ENCODE measurements around the gene GPR107. TPM values are rescaled to one million over a fixed set of nuclear protein-coding genes. Genes with fewer than 3 reads are reported as not detected.

Gene GPR107
- total RNA-seq, 1 donor = 30.9 TPM

- no peak for DNase-seq (ENCODE audit: low read depth)
- no peak for TF ChIP-seq CTCF (IDR thresholded peaks at IDR 0.05; ENCODE audit: insufficient read depth, low read length)
- no peak overlapping the region for H3K4me3 ChIP-seq (ENCODE audit: low read depth, low read length)
Observed at GRCh38 chr9:130107955-130108354, 54.2 kb downstream of the GPR107 start.

- no peak for TF ChIP-seq CTCF (IDR thresholded peaks at IDR 0.05; ENCODE audit: insufficient read depth, low read length)
- H3K4me3 ChIP-seq (ENCODE audit: low read depth, low read length) = no peak overlapping the region
- no peak for DNase-seq (ENCODE audit: low read depth)
Observed at GRCh38 chr9:130110166-130110565, 56.5 kb downstream of the GPR107 start.

- TF ChIP-seq CTCF (IDR thresholded peaks at IDR 0.05; ENCODE audit: insufficient read depth, low read length) = no peak
- no peak overlapping the region for H3K4me3 ChIP-seq (ENCODE audit: low read depth, low read length)
- DNase-seq (ENCODE audit: low read depth) = peak; percentile 35
Observed at GRCh38 chr9:130110596-130111021, 56.9 kb downstream of the GPR107 start.

GRCh38 chr9:130111786-130112537 lies 58.3 kb downstream of the GPR107 start:
- H3K4me3 ChIP-seq (ENCODE audit: low read depth, low read length) = no peak overlapping the region
- DNase-seq (ENCODE audit: low read depth) = no peak
- TF ChIP-seq CTCF (IDR thresholded peaks at IDR 0.05; ENCODE audit: insufficient read depth, low read length) = no peak

- no peak for TF ChIP-seq CTCF (IDR thresholded peaks at IDR 0.05; ENCODE audit: insufficient read depth, low read length)
- DNase-seq (ENCODE audit: low read depth) = peak; percentile 28
- H3K4me3 ChIP-seq (ENCODE audit: low read depth, low read length) = no peak overlapping the region
Observed at GRCh38 chr9:130112538-130113151, 58.9 kb downstream of the GPR107 start.

GRCh38 chr9:130114741-130115140 lies 61.0 kb downstream of the GPR107 start:
- H3K4me3 ChIP-seq (ENCODE audit: low read depth, low read length) = no peak overlapping the region
- TF ChIP-seq CTCF (IDR thresholded peaks at IDR 0.05; ENCODE audit: insufficient read depth, low read length) = no peak
- DNase-seq (ENCODE audit: low read depth) = peak; percentile 43
